Retinal pigment epithelial cell (primary cell): ENCODE data around the gene CPM.

Source experiments
- DNase-seq: peaks from one replicate; pipeline ENCODE4 v3.0.0-alpha.2; 2010; ENCODE audit warnings: low read depth
- H3K4me3 ChIP-seq: 2 replicates; pipeline ENCODE4 v1.5.1; 2011; ENCODE audit warnings: mild to moderate bottlenecking, low read length, control low read depth, moderate library complexity
- CTCF ChIP-seq: conservative IDR thresholded peaks from 2 replicates; pipeline ENCODE4 v1.5.1; 2011; ENCODE audit warnings: low read depth, low read length, control low read depth, inconsistent platforms

The CPM gene

GRCh38 chr12:68908076-68908475, 24.9 kb downstream of the CPM start:
- no peak overlapping the region for H3K4me3 ChIP-seq
- no peak for DNase-seq
- TF ChIP-seq CTCF = no peak

- TF ChIP-seq CTCF = no peak
- no peak for DNase-seq
- no peak overlapping the region for H3K4me3 ChIP-seq
These were observed 27.2 kb downstream of the CPM start for GRCh38 chr12:68905733-68906132.

- TF ChIP-seq CTCF = no peak
- no peak overlapping the region for H3K4me3 ChIP-seq
- DNase-seq = no peak
These were observed 28.5 kb downstream of the CPM start for GRCh38 chr12:68904351-68904962.

- no peak for TF ChIP-seq CTCF
- no peak for DNase-seq
- H3K4me3 ChIP-seq = no peak overlapping the region
These were observed 29.5 kb downstream of the CPM start for GRCh38 chr12:68903511-68903910.

- no peak for DNase-seq
- no peak overlapping the region for H3K4me3 ChIP-seq
- no peak for TF ChIP-seq CTCF
These were observed 31.4 kb downstream of the CPM start for GRCh38 chr12:68901551-68901950.

- TF ChIP-seq CTCF = no peak
- no peak overlapping the region for H3K4me3 ChIP-seq
- DNase-seq = no peak
These were observed 31.8 kb downstream of the CPM start for GRCh38 chr12:68901145-68901544.

- no peak overlapping the region for H3K4me3 ChIP-seq
- no peak for TF ChIP-seq CTCF
- DNase-seq = no peak
These were observed 32.7 kb downstream of the CPM start for GRCh38 chr12:68900241-68900640.
